Left lung (tissue), 10 donors: ENCODE data around the gene ANLN. TPM values are rescaled to one million over a fixed set of nuclear protein-coding genes. Genes with fewer than 3 reads are reported as not detected.
A peak's percentile ranks its signal among the peaks of the same experiment; 100 is the strongest.

Experiments used
- ATAC-seq: fragments of 200-7000 bp; cut with Tn5 transposase; one replicate; pipeline ENCODE4 v1.9.1; 2020; ENCODE audit warnings: moderate library complexity
- DNase-seq, 4 donors: peaks; one replicate each; pipeline ENCODE4 v3.0.0-alpha.2; 2013 to 2020
- H3K27ac ChIP-seq, 2 donors: fragments of 200-600 bp; sonication (generic) in 1 of 2; one replicate each; pipeline versions ENCODE4 v1.5.0 to v1.8.0; 2020 to 2021
- H3K27me3 ChIP-seq, 2 donors: fragments of 200-600 bp; sonication (generic) in 1 of 2; one replicate each; pipeline versions ENCODE4 v1.5.0 to v1.8.0; 2020 to 2021
- H3K36me3 ChIP-seq, 2 donors: fragments of 200-600 bp; sonication (generic) in 1 of 2; one replicate each; pipeline versions ENCODE4 v1.5.0 to v1.8.0; 2020 to 2021
- H3K4me1 ChIP-seq, 2 donors: fragments of 200-600 bp; one replicate each; pipeline ENCODE4 v1.8.0; 2021
- H3K4me3 ChIP-seq, 2 donors: fragments of 200-600 bp; sonication (generic) in 1 of 2; one replicate each; pipeline versions ENCODE4 v1.5.0 to v1.8.0; 2020 to 2021; ENCODE audit warnings: mild to moderate bottlenecking in 1 of 2
- H3K9me3 ChIP-seq, 2 donors: fragments of 200-600 bp; sonication (generic) in 1 of 2; one replicate each; pipeline versions ENCODE4 v1.5.0 to v1.8.0; 2020 to 2021
- CTCF ChIP-seq, 2 donors: fragments of 200-600 bp; sonication (generic) in 1 of 2; IDR thresholded peaks; one replicate each; pipeline versions ENCODE4 v1.5.0 to v1.8.0; 2021; ENCODE audit warnings: antibody characterized with exemption in 2 of 2
- intact Hi-C, 2 donors: fragments of 100-400 bp; cut with DNase I; formaldehyde crosslinking; loops; one replicate each; pipeline versions ENCODE4 v1.11.2 to v1.14.2; 2022
- polyA plus RNA-seq, 6 donors: library from polyadenylated mRNA; unstranded; fragments of 120-200 nt; gene quantifications; one replicate each; pipeline ENCODE4 v1.2.1, GENCODE V29; 2013; ENCODE audit not compliant: insufficient read length in 6 of 6
- total RNA-seq, 2 donors: library from RNA; stranded (reverse); fragmentation: NEBNext Ultra II Directional; extraction: Animal tissue kit (Norgen Biotek cat#: 25700); gene quantifications; one replicate each; pipeline ENCODE4 v1.2.1, GENCODE V29; 2021
- donor health status: DM: no; HTN: yes; CAD: no.
- donor health status: DM: no; HTN: no; CAD: no.

The ANLN gene
- total and polyA plus RNA-seq, 8 donors: 9.0 to 68.5 (median 33.5) TPM

GRCh38 chr7:36469236-36469635 is 79.6 kb downstream of the ANLN start:
- no peak for TF ChIP-seq CTCF (IDR thresholded peaks at IDR 0.05)
- H3K36me3 ChIP-seq: no peaks in the 10 kb centered on the region
- no peak for ATAC-seq

GRCh38 chr7:36472141-36472729 is 82.6 kb downstream of the ANLN start:
- no peaks in the 10 kb centered on the region for H3K27me3 ChIP-seq
- no peak overlapping the region for H3K27ac ChIP-seq
- H3K4me3 ChIP-seq: no peak overlapping the region
- peaks cover 0 to 3% of the 10 kb centered on the region in 2 donors for H3K4me1 ChIP-seq
- no peak for TF ChIP-seq CTCF (IDR thresholded peaks at IDR 0.05)
- ATAC-seq: peak; percentile 19
- no peaks in the 10 kb centered on the region for H3K9me3 ChIP-seq
- DNase-seq: no peak
- intact Hi-C loops: loop anchor here in 1 of 2 donors (10.0 kb wide), 1 partner anchor 723 kb away; no protein-coding TSS in a partner anchor
- H3K36me3 ChIP-seq: no peaks in the 10 kb centered on the region

More at GRCh38 chr7:36469236-36469635, 79.6 kb downstream of the ANLN start:
- DNase-seq: no peak
- H3K4me3 ChIP-seq: no peak overlapping the region
- intact Hi-C loops: no loop called here
- H3K4me1 ChIP-seq: peaks cover 0 to 3% of the 10 kb centered on the region in 2 donors
- H3K27me3 ChIP-seq: no peaks in the 10 kb centered on the region
- H3K27ac ChIP-seq: no peak overlapping the region
- peaks cover 0 to 2% of the 10 kb centered on the region in 2 donors for H3K9me3 ChIP-seq

- TF ChIP-seq CTCF (IDR thresholded peaks at IDR 0.05): peak in 1 of 2 donors; percentile 38
- Histone ChIP-seq H3K9me3 (no peaks in the 10 kb centered on the region), H3K27ac (no peak overlapping the region), H3K36me3 (no peaks in the 10 kb centered on the region), H3K4me1 (peaks cover 0 to 3% of the 10 kb centered on the region in 2 donors), H3K27me3 (no peaks in the 10 kb centered on the region), H3K4me3 (no peak overlapping the region)
- ATAC-seq (peak; percentile 53), DNase-seq (peak in 1 of 4 donors; percentile 28)
- intact Hi-C loops: loop anchor here in 1 of 2 donors (10.0 kb wide), 1 partner anchor 721 kb away; no protein-coding TSS in a partner anchor
Measured at GRCh38 chr7:36473454-36474282, 84.0 kb downstream of the ANLN start.

- intact Hi-C loops: loop anchor here in 1 of 2 donors (10.0 kb wide), 1 partner anchor 720 kb away; no protein-coding TSS in a partner anchor
- no peak for ATAC-seq
Measured at GRCh38 chr7:36474283-36475010, 84.8 kb downstream of the ANLN start.

More at GRCh38 chr7:36474283-36475010, 84.8 kb downstream of the ANLN start:
- no peak overlapping the region for H3K27ac ChIP-seq
- no peak for TF ChIP-seq CTCF (IDR thresholded peaks at IDR 0.05)
- H3K27me3 ChIP-seq: no peaks in the 10 kb centered on the region
- no peaks in the 10 kb centered on the region for H3K9me3 ChIP-seq
- DNase-seq: no peak
- peaks cover 0 to 3% of the 10 kb centered on the region in 2 donors for H3K4me1 ChIP-seq
- no peak overlapping the region for H3K4me3 ChIP-seq
- no peaks in the 10 kb centered on the region for H3K36me3 ChIP-seq
